ENCODE measurements around the gene C5orf24.
"Not testable (repeated sequence)": the region's sequence is repeated elsewhere in the genome, so short reads cannot be mapped to it uniquely, and the experiment has no call there.

Gene C5orf24

DNA sequence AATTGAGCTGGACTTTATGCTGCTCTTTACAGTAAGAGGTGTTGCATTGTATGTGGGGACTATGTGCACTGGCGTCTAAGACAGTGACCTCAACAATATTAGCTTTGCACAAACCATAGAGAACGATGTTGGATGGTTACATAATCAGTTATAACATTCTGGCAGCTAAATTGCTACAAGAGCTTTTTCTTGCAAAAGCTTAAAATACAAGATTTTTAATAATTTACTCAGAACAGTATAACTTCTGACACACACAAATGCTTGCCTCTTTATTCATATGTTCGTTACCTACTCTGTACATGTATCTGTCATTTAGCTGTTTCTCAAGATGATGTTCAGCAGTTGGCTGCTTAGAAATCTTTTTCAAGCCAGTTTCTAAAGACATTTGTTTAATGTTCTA is 11.6 kb downstream of the C5orf24 start:
- DNase-seq (ENCODE audit: low read depth), result no peak

DNA sequence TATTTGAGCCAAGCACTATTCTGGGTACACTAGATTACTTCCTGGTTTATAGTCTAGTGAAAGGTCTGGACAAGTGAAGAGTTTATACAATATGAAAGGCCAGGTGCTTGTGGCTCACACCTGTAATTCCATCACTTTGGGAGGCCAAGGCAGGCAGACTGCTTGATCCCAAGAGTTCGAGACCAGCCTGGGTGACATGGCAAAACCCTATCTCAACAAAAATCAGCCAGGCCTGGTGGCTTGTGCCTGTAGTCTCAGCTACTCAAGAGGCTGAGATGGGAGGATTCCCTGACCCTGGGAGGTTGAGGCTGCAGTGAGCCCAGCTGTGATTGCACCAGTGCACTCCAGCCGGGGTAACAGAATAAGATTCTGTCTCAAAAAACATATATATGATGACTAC is 18.9 kb downstream of the C5orf24 start:
- DNase-seq (ENCODE audit: low read depth), result no peak

DNA sequence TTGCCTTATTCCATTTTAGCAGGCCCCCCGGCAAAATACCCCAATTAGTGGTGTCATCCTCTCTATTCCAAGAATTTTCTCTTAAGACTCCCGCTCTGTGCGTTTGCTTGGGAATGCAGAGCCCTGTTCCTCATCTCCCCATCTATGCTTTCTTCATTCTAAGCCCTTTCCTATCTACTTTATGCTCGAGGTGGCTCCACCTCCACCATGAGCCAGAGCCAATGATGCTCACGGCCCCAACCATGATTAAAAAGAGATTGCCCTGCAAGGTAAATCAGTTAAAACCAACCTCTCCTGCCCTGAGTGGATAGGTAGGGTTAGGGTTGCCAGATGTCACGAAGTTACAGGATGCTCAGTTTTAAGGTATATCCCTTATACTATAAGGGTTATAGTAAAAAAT is 27.7 kb downstream of the C5orf24 start:
- DNase-seq (ENCODE audit: low read depth), result no peak

DNA sequence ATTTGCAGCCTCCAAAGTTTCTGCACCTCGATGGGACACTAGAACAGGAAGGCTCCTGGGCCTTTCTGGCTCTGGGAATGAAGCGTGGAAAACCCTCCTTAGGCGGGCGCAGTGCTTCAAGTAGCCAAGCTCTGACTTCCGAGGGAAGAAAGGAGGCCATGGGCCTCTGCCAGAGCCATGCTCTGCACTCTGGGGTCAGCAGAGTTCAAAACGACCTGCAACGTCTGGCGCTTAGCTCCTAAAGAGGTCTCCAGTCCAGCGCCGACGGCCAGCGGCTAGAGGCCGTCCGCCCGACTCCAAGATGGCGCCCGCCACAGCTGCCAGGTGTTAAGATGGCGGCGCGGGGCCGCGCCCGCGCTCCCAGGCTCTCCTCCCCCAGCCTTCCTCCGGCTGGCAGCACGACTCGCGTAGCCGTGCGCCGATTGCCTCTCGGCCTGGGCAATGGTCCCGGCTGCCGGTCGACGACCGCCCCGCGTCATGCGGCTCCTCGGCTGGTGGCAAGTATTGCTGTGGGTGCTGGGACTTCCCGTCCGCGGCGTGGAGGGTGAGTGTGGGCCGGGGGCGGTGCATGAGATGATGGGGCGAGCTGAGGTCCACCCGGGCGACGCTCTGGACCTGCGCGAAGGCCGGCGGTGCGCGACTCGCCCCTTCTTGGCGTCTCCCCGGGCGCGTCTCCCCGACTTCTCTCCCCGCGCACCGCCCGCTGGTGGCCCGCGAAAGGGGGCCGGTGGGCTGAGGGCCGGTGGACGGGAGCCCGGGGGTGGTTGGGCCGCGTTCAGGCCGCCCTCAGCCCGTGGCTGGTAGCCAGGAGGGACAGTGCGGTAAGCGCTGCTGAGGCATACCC is 28.4 kb downstream of the C5orf24 start, which contains the start of gene TXNDC15:
Gene TXNDC15, plus strand, starts transcription at position 385 of the 844 bp plus-strand sequence. Its CDS starts 57 bp downstream, at position 442.
- peak; percentile 67 for DNase-seq (ENCODE audit: low read depth)

DNA sequence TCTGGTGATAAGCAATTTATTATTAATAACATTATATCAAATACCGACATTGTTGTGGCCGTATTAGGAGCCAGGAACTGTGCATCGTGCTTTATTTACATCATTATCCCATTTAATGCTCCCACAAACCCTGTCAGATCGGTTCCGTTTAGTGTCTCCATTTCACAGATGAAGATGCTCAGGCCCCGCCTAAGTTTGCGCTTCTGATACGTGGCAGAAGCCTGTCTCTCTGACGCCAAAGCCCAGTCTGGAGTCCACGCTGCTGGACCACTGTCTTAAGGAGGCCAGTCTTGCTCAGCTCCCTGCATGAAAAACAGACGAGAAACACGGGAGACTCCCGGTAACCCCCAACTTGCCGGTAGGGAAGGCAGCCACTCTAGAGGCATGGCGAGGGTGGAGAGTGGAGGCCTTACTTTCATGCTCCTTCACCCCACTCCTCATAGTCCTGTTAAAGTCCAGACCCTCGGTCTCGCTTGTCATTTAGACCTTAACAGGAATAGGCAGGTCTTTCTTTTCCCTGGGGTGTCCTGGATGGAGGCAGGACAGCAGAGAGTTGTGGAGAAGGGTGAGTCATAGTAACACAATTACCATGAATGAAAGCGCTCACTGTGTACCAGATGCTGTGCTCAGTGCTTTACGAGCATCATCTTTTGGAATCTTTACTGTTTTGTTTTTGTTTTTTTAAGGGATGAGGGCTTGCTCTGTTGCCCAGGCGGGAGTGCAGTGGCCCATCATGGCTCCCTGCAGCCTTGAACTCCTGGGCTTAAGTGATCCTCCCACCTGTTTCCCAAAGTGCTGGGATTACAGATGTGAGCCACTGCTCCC is 29.3 kb downstream of the C5orf24 start:
- no peak for DNase-seq (ENCODE audit: low read depth)

DNA sequence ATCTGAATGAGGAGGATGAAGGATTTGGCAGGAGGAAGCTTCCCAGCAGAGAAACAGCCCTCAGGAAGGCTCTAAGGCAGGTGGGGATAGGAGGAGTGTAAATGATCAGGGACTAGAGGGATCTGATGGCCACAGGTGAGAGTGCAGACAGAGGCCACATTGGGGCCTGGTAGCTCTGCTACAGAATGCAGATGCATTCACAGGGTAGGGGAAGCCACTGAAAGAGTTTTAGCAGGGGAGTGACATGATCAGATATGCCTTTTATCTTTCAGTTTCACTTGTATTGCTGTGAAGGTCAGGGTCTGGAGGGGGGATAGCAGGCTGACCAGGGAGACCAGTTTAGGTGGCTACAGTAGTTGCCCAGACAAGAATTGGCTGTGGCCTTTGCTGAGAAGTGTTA is 31.4 kb downstream of the C5orf24 start:
- no peak for DNase-seq (ENCODE audit: low read depth)

DNA sequence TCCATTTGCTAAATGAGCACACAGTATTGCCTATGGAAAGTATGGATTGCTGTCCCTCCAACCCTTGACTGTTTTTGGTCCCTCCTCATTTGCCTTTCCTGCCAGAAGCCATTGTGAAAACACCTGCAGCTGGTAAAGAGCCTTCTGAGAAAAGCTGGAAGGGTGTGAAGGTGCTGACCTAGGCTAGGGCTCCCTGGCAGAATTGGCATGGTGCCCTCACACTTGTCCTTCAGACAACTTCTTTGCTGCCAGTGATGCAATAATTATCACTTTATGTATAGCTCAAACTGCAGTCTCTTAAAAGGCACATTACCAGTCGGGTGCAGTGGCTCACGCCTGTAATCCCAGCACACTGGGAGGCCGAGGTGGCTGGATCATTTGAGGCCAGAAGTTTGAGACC is 32.6 kb downstream of the C5orf24 start:
- no peak for DNase-seq (ENCODE audit: low read depth)

DNA sequence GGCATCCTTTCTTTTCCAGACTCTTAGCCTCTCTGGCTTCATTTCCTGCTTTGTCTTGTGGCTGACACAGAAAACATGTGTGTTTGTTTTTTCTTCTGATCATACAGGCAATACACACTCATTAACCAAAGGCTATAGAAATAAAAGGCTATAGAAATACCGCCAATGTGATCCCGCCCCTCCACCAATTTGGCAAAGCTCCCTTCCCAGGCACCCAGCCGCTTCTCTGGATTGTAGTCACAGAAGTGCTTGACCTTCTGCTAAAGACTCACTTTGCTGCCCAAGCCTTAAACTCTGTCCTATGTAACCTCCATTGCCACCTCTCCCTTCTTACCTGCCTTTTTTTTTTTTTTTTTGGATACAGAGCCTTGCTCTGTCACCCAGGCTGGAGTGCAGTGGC is 33.7 kb downstream of the C5orf24 start:
- no peak for DNase-seq (ENCODE audit: low read depth)

DNA sequence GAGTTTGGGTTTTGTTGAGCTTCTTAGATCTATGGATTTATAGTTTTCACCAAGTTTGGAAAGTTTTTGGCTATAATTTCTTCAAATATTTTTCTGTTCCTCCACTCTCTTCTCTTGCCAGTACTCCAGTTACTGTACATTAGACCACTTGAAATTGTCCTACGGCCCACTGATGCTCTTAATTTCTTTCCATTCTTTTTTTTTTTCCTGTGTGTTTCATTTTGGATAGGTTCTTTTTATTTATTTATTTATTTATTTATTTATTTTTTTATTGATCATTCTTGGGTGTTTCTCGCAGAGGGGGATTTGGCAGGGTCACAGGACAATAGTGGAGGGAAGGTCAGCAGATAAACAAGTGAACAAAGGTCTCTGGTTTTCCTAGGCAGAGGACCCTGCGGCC is 35.2 kb downstream of the C5orf24 start:
- DNase-seq (ENCODE audit: low read depth), result not testable (repeated sequence)

DNA sequence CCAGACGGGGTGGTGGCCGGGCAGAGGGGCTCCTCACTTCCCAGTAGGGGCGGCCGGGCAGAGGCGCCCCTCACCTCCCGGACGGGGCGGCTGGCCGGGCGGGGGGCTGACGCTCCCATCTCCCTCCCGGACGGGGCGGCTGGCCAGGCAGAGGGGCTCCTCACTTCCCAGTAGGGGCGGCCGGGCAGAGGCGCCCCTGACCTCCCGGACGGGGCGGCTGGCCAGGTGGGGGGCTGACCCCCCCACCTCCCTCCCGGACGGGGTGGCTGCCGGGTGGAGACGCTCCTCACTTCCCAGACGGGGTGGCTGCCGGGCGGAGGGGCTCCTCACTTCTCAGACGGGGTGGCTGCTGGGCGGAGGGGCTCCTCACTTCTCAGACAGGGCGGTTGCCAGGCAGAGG is 35.9 kb downstream of the C5orf24 start:
- DNase-seq (ENCODE audit: low read depth), result not testable (repeated sequence)

DNA sequence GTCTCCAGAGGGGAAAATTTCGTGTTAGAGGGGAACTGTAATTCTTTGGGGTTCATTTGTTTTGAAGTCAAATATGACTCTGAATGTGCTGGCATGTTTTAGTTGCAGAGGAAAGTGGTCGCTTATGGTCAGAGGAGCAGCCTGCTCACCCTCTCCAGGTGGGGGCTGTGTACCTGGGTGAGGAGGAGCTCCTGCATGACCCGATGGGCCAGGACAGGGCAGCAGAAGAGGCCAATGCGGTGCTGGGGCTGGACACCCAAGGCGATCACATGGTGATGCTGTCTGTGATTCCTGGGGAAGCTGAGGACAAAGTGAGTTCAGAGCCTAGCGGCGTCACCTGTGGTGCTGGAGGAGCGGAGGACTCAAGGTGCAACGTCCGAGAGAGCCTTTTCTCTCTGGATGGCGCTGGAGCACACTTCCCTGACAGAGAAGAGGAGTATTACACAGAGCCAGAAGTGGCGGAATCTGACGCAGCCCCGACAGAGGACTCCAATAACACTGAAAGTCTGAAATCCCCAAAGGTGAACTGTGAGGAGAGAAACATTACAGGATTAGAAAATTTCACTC is 41.9 kb downstream of the C5orf24 start:
- DNase-seq (ENCODE audit: low read depth), result no peak

DNA sequence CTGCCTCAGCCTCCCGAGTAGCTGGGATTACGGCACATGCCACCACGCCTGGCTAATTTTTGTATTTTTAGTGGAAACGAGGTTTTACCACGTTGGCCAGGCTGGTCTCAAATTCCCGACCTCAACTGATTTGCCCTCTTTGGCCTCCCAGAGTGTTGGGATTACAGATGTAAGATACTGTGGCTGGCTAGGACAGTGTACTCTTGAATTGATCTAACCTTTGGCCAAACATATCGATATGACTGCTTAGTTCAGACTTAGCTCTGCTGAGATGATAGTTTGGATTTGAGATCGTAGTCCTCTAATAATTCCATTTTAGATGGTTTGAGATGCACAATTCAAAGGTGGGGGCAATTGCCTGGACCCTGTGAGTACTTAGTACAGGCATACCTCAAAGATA is 43.6 kb downstream of the C5orf24 start:
- no peak for DNase-seq (ENCODE audit: low read depth)

DNA sequence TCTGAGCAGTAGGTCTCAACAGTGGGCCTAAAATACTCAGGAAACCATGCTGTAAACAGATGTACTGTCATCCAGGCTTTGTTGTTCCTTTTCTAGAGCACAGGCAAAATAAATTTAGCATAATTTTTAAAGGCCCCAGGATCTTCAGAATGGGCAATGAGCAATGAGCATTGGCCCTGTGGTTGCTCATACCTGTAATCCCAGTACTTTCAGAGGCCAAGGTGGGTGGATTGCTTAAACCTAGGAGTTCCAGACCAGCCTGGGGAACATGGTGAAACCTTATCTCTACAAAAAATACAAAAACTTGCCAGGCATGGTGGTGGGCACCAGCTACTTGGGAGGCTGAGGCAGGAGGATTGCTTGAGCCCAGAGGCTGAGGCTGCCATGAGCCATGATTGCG is 45.7 kb downstream of the C5orf24 start:
- DNase-seq (ENCODE audit: low read depth), result no peak

DNA sequence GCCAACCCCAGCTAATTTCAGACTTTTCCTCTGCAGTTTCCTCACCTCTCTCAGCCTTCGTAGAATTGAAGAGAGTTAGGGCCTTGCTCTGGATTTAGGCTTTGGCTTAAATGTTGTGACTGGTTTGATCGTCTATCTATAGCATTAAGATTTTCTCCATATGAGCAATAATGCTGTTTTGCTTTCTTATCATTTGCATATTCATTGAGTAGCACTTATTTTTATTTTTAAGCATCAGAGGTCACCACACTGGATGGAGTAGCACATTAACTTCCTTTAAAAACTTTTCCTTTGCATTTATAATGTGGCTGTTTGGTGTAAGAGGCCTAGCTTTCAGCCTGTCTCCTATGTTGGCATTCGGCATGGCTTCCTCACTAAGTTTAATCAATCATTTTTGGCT is 46.5 kb downstream of the C5orf24 start:
- DNase-seq (ENCODE audit: low read depth), result no peak

DNA sequence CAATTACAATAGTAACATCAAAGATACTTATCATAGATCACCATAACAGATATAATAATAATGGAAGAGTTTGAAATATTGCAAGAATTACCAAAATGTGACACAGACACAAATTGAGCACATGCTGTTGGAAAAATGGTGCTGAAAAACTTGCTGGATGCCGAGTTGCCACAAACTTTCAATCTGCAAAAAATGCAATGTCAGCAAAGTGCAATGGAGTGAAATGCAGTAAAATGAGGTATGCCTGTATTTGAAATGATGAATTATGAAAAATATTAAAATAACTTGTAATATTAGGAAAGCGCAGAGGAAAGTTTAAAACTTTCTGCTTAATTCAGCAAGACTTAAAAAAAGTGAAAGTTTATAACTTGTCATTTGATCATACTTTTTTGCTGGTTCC is 47.2 kb downstream of the C5orf24 start:
- no peak for DNase-seq (ENCODE audit: low read depth)

DNA sequence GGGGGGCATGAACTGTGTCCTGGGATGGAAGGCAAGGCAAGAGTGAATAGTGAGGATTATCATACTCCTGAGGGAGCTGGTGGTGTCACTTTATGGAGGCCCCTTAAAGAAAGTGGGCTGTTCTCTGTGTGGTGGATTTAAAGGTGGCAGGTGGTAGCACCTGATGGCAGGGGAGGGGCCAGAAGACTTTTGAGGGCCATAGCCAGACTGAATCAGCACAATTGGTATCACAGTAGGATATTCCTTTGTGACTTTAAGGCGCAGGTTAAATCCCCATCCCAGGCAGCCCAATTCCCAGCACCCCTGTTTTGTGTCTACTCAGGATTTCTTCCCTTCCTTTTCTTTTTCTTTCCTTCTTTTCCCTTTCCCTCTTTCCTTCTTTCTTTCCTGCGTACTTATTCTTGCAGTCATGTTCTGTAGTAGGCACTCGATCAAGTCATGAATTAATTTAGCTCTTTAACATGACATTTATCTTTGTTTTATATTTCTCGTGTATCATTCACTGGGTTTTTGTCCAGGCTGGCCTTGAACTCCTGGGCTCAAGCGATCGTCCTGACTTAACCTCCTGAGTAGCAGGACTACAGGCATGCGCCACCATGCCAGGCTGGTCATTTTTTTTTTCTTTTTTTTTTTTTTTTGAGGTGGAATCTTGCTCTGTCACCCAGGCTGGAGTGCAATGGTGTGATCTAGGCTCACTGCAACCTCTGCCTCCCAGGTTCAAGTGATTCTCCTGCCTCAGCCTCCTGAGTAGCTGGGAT is 48.2 kb downstream of the C5orf24 start:
- DNase-seq (ENCODE audit: low read depth), result no peak

DNA sequence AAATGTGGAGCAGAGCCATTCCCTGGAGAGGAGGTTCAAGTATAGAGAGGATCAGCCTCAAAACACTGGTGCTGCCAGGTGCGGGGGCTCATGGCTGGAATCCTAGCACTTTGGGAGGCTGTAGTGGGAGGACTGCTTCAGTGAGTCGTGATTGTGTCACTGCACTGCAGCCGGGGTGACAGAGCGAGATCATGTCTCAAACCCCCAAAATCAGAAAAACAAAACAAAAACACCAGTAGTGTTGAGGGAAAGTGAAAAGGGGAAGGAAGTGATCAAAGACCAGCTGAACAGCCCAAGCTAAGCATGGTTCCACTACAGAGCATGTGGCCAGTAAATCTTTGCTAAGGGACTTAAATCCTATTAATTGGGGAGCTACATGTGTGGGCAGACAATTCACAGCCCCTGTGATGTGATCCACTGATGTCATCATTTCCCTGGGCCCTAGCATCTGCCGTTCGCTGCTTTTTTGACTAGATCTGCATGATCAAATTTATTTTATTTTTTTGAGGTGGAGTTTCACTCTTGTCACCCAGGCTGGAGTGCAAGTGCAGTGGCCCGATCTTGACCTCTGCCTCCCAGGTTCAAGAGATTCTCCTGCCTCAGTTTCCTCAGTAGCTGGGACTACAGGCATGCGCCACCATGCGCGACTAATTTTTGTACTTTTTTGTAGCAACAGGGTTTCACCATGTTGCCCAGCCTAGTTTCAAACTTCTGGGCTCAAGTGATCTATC is 56.5 kb downstream of the C5orf24 start:
- DNase-seq (ENCODE audit: low read depth), result no peak

DNA sequence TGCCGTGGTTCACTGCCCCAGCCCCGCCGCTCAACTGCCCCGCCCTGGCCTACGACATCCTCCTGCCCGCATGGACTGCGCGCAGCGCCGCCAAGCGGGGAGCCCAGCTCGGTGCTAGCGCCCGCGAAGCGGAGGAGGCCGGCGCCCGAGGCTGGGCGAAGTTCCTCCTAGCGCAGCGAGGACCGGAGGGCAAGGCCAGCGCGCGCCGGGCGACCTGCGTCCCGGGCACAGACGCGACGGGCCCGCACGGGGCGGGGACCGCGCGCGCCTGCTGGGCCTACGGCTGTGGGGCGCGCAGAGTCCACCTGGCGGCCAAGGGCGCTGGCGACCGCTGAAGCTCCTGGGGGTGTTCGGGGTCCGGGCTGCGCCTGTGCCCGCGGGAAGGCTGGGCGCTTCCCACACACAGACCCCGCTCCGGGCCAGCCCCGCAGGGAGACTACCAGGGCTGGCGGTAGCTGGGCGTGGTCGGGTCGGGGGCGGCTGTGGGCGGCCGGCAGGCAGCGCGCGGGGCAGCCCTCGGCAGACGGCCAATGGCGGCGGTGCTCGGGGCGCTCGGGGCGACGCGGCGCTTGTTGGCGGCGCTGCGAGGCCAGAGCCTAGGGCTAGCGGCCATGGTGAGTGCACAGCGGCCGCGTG is 59.0 kb downstream of the C5orf24 start, which contains the start of gene PCBD2:
Gene PCBD2, plus strand, starts transcription at position 522 of the 636 bp plus-strand sequence. Its CDS starts 9 bp downstream, at position 531.
- DNase-seq (ENCODE audit: low read depth), result peak; percentile 87

DNA sequence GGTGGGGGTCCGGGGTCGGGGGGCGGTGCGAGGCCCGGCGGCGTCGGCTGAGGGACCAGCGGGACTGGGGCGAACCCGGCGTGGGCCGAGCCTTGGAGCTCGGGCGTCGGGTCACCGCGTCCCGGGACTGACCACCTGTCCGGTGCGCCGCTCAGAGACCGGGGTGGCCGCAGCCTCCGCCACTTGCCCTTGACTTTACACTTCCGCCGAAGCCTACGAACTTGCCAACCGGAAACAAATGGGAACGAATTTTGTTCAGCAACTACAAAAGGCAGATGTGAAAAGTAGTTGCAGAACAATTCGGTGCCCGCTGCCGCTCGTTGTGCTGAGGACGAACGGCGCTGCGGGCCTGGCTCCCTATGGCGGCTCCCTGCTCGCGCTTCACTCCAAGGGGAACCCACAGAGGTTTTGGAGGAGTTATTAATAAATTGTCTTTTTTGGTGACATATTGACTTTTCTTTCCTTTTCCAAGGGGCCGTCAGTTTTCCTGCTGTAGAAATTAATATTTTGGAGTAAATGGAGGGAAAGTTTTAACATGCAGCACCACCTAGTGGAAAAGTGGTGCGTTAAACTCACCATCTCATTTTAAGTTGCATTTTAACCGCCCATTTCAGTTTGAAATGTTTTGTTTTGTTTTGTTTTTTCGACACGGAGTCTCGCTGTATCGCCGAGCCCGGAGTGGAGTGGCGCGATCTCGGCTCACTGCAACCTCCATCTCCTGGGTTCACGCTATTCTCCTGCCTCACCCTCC is 59.7 kb downstream of the C5orf24 start:
- peak; percentile 39 for DNase-seq (ENCODE audit: low read depth)

DNA sequence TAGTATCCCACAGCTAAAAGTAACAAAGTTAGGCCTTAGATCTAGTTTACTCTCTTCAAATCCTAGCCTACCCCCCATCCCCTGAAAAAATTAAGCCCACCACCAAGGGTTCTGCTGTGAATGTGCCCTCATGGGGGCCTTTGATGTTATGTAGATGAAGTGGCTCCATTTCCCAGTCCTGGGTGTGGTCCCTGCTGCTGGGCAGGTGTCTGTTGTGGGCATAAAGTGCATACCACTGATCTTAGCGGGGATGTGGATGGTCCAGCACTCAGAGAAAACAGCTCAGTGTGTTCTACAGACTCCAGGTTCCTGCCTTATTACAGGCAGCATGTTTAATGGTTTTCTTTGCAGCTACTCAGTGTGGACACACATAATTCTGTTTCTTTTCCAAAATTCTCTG is 61.0 kb downstream of the C5orf24 start:
- DNase-seq (ENCODE audit: low read depth), result no peak

All from stimulated activated CD8-positive, alpha-beta memory T cell treated with anti-CD3 and anti-CD28 coated beads, Interleukin-12 subunit alpha, Interleukin-12 subunit beta, amount 100 ng/mL, for 4 hours (primary cell).